Fibroblast of upper back skin (primary cell): Measurements from ENCODE around the gene GLB1L2.
A peak's percentile ranks its signal among the peaks of the same experiment; 100 is the strongest.
"Not testable (repeated sequence)": the region's sequence is repeated elsewhere in the genome, so short reads cannot be mapped to it uniquely, and the experiment has no call there.

Source experiments
- DNase-seq: peaks from one replicate; pipeline ENCODE4 v3.0.0-alpha.2; 2013

GLB1L2 gene

DNA sequence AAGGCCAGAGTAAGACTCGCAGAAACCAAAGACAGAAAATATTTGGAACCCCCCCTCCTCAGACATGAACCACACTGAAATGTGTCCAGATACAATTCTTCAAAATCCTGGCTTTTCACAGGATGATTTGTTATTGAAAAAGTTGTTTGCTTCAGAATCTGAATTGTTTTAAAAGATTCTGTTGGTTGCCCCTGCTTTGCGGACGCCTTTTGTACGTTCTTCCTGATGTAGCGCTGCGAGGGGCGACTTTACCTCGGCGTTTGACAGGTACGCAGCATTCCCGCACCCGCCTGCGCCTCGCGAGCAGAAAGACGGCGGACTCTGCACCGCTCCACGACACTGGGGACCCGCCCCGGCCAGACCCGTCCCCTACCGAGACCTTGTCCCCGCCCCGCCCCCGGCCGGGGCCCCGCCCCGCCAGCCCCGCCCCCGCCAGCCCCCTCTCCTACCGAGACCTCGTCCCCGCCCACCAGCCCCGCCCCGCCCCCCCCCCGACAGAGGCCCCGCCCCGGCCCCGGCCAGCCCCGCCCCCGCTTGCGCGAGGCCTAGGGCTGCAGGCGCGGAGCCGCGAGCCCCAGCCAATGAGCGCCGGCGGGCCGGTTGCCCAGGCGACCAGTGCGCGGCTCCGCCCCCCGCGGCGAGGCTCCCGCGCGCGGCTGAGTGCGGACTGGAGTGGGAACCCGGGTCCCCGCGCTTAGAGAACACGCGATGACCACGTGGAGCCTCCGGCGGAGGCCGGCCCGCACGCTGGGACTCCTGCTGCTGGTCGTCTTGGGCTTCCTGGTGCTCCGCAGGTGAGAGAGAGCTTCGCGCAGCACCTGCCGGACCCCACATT is at the start of gene GLB1L2:
TSS of gene GLB1L2 (plus strand) at position 635 of the 835 bp plus-strand sequence. CDS start at position 709, 74 bp downstream.
- DNase-seq = peak; percentile 26

DNA sequence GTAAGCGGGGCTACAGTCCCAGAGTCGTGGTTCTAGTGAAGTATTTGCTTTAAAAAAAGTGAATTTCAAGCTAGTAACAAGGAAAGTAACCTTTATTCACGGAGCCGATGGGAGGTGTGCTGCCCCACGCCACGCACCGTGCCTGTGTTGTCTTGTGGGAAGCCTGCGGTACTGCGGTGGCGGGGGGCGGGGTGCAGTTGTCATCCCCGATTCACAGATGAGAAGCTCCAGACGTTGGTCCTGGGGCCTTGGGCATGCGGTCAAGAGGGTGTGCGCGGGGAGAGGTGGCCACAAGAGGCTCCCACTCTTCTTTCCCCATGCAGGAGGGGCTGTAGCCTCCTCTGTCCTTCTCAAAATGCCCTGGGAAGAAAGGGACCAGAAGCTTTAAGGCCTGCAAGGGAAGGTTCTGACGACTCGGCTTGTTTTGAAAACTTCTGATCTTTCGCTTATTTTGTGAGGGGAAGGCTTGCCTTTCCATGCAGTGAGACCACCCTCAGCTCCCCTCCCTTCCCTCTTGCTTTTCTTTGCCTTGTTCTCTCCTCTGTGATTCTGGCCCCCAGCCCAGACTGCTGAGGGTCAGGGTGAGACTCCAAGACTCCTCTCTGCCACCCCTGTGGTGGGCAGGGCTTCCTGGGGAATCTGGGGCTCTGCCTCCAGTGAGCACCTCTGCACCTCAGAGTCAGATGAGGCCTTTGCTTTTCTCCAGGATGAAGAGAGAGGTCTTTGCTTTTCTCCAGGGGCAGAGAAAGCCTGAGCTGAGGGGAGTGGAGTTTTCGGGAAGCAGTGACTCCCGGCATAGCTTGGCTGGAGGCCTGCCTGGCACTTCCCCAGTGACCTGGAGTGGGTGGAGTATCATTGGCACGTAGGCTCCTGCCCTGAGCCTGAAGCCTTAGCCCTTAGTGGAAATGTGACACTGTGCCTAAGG is 49.4 kb upstream of the GLB1L2 start:
- DNase-seq = no peak

GRCh38 chr11:134283461-134284230 is 48.1 kb upstream of the GLB1L2 start:
- no peak for DNase-seq

GRCh38 chr11:134284349-134284748 is 47.4 kb upstream of the GLB1L2 start:
- not testable (repeated sequence) for DNase-seq

GRCh38 chr11:134287561-134287960 is 44.2 kb upstream of the GLB1L2 start:
- no peak for DNase-seq

- no peak for DNase-seq
Measured at GRCh38 chr11:134288486-134288885, 43.3 kb upstream of the GLB1L2 start.

DNA sequence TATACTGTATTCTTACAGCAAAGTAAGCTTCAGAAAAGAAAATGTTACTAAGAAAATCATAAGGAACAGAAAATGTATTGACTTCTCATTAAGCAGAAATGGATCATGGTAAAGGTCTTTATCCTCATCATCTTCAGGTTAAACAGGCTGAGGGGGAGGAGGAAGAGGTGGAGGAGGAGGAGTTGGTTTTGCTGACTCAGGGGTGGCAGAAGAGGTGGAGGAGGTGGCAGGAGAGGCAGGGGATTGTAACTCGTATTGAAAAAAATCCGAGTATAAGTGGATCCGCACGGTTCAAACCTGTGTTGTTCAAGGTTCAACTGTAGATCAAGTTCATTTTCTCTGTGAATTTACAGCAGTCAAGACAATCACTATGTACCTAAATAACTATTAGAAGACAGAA is 42.6 kb upstream of the GLB1L2 start:
- no peak for DNase-seq

- DNase-seq = no peak
Measured at GRCh38 chr11:134289789-134290188, 42.0 kb upstream of the GLB1L2 start.

DNA sequence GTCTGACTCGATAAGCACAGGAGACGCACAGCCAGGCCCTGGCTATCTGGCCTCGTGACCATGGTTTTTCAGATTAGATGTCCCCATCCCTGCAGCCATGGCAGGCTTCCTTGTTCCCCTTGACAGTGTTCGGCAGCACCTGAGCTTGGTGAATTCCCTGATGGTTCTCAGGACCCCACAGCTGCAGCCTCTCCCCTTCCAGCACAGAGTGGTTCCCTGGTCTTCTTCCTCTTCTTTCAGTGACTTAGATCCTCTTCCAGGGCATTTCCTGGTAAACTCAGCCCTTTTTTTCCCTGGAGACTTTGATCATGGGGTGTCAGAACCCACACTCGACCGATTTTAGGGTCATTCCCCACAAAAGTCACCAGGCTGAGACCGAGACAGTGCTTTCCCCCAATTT is 41.1 kb upstream of the GLB1L2 start:
- DNase-seq = no peak

GRCh38 chr11:134291196-134291595 is 40.6 kb upstream of the GLB1L2 start:
- no peak for DNase-seq

DNA sequence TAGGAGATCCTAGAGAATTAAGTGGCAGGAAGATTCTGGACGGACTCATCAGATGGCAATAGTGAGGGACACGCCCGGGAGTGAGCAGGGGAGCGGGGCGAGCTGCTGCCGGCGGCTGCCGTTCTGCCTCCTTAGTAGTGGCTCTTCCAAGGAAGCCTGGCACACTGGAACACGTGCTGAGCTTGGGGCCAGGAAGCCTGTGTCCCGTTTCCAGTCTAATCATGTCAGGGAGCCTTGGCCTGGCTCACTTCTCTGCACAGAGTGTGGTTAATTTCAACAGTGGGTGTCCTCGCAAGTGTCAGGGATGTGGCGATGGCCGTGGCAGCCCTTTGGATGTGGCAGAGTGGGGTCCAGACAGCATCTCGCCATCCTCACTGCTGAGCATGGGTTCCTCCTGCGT is 39.1 kb upstream of the GLB1L2 start:
- no peak for DNase-seq

DNA sequence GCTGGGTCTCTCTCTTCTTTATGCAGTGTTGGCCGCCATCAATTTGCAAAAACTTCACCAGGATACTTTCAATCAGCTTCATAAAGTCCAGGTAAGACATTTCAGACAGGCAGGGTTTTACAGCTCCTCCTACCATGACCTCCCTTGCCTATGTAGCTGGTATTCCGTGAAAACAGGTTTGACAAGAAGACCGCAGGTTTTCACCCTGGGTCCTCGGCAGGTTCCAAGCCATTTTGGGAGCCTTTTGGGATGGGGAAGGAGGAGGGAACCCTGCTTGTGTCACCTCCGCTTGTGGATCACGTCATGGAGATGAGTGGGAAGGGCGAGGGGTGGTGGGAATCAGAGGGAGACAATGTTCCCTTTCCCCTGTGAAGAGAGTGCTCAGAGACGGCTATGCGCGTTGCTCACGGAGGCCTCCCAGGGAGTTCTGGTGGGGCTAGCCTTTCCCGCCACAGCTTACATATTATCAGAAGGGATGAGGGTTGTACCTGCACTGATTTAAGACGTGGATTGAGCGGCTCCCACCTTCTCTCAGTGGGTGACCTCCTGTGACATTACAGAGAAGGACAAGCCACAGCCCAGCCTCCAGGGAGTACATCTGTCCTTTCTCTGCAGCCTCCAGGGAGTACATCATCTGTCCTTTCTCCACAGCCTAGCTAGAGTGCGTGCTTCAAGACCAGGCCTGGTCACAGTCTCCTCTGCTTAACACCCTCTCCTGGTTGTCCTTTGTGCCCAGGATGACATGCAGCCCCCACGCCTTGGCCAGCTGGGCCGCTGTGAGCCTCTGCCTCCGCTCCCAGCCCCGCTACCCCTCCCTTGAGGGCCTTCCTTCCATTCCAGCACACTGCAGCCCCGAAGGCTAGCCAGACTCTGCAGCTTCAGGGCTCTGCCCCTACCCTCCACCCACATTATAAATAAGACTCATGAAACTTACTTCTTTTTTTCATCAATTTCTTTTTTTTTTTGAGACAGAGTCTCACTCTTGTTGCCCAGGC is 38.4 kb upstream of the GLB1L2 start:
- no peak for DNase-seq

GRCh38 chr11:134294664-134295063 is 37.1 kb upstream of the GLB1L2 start:
- no peak for DNase-seq

DNA sequence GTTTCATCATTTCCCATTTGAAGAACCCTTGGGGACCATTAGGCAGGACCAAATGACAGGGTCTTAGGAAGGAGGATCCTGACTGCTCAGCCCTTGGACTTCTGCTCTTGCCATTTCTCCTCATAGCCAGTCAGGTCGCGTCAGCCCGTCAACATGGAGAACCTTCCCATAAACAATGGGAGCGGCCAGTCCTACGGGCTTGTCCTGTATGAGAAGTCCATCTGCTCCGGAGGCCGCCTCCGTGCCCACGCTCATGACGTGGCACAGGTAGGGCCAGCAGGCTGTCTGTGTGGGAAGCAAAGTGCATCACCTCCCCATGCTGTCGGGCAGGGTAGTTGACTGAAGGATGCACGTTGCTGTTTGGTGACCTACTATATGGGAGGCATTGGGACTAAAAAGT is 19.6 kb upstream of the GLB1L2 start:
- DNase-seq = no peak

DNA sequence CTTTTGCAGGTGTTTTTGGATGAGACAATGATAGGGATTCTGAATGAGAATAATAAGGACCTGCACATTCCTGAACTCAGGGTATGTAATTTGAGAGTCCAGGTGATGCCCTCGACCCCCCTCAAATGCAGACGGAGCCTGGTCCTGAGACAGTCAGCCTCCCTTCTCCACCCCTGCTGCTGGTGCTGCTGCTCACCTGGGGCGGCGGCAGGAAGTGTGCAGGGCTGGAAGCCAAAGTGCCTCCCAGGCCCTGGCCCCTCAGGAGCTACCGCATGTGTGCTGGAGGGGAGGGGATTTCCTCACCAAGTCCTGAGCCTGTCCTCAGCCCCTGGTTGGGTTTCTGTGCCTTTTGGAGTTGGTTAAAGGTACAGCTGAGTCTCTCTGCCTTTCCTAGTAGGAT is 19.0 kb upstream of the GLB1L2 start:
- DNase-seq = no peak

DNA sequence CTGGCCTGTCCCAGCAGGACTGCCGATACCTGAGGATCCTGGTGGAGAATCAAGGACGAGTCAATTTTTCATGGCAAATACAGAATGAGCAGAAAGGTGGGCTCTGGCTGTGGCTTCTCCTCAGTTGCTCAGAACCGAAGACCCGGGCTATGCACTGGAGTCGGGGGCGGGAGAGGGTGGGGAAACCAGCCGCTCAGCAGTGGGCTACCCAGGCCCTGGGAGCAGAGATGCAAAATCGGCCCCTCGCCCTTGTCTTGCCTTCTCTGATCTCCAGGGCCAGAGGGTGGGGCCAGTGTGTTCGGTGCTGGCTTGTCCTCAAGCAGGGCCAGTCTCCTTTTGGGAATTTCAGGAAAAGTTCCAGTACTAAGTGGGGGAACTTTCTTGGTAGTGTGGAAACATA is 18.4 kb upstream of the GLB1L2 start:
- no peak for DNase-seq

DNA sequence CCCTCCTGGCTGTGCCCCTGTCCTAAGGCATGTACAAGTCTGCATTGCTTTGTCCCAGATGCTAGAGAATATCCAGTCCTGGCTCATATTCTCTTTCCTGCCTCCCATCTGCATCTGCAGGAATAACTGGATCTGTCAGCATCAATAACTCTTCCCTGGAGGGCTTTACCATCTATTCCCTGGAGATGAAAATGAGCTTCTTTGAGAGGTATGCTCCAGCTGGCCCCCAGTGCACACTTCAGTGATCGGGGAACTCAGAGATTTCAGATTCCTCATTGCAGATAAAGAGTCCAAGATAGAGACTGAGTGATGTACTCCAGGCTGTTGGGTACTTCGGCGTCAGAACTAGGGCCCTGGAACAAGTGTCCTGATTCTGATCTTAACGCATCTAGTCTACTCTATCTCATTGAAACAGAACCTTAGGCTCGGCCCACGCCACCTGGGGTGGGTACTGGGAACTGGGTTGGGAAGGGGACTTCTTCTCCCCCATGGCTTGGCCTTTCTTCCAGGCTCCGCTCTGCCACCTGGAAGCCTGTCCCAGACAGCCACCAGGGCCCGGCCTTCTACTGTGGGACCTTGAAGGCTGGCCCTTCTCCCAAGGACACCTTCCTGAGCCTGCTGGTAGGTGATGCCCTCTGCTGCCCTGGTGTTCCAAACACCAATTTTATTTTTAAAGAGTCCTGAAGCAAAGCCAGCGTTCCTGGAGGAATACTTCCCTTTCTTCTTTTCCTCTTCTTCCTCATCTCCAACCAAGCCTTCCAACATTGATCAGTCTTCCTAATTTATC is 17.8 kb upstream of the GLB1L2 start:
- DNase-seq = no peak

GRCh38 chr11:134317103-134317502 is 14.7 kb upstream of the GLB1L2 start:
- DNase-seq = no peak

- DNase-seq = not testable (repeated sequence)
Measured at GRCh38 chr11:134321373-134321772, 10.4 kb upstream of the GLB1L2 start.

- DNase-seq = no peak
Measured at GRCh38 chr11:134322553-134322952, 9.2 kb upstream of the GLB1L2 start.

DNA sequence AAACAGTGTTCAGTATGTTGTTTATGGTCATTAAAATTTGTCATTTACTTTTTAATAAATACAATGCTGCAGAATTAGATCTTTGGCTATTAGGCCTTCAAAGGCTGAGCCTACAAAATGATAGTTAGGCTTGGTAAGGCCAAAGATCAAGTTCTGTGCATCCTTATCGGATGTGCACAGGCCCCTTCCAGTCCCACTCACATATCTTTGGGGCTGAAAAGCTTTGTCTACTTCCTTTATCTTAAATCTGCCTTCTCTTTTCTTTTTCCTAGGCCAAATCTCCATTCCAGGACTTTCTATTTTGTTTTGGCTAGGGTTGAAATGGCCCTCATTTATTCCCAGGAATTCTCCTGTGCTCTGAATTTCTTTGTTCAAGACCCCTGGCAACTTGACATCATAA is 3.4 kb upstream of the GLB1L2 start:
- no peak for DNase-seq
